Measurements from ENCODE around the gene IFNAR1. TPM values are rescaled to one million over a fixed set of nuclear protein-coding genes. Genes with fewer than 3 reads are reported as not detected.
A peak's percentile ranks its signal among the peaks of the same experiment; 100 is the strongest.

IFNAR1 gene
- total and polyA plus RNA-seq, 9 of the 15 experiments (the other 6 are each of a cell fraction or from before 2014, with no cell fraction given): 8.6 to 31.8 (median 14.8) TPM

DNA sequence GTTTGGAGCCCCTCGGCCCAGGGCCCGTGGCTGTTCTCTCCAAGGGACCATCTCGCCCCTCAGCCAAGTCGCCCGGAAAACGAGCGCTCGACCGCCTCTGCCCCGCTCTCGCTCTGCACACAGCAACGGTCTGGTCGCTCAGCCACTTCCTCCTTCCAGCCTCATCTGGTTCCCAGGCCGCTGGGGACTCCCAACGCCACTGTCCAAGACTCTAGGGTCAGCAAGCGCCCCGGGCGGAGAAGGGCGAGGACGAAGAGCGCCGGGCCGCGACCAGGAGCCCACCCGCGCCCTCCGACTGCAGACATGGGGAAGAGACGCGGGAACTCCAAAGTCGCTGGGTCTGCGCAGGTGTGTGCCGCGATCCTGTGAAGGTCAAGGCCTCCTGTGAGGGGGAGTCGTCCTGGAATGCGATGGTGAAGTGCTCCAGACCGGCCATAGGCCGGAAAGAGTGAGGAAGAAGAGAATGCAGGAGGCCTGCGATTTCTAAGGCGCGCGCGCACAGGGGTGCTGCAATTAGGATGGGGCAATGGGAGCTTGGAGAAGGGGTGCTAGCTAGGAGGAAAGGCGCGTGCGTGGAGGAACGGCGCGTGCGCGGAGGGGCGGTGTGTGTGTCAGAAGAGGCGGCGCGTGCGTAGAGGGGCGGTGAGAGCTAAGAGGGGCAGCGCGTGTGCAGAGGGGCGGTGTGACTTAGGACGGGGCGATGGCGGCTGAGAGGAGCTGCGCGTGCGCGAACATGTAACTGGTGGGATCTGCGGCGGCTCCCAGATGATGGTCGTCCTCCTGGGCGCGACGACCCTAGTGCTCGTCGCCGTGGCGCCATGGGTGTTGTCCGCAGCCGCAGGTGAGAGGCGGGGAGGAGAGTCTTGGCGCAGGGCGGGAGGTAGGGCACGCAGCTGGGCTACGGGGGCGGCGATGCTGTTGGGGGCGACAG is at the start of gene IFNAR1 (continued):
- peak; percentile 84 for TF ChIP-seq LARP7 (IDR thresholded peaks at IDR 0.05)
- peak; percentile 87 for TF ChIP-seq RB1 (IDR thresholded peaks at IDR 0.05; ENCODE audit: low read depth)
- no peak for TF ChIP-seq SMARCC2 (IDR thresholded peaks at IDR 0.05; ENCODE audit: low read depth)
- no peak for TF ChIP-seq MTA2 (IDR thresholded peaks at IDR 0.05; ENCODE audit: low read depth)
- TF ChIP-seq ARNT (IDR thresholded peaks at IDR 0.05): peak in 1 of 2 experiments; percentile 68; a peak in 1 of 4 replicates
- TF ChIP-seq, protein P1, sequence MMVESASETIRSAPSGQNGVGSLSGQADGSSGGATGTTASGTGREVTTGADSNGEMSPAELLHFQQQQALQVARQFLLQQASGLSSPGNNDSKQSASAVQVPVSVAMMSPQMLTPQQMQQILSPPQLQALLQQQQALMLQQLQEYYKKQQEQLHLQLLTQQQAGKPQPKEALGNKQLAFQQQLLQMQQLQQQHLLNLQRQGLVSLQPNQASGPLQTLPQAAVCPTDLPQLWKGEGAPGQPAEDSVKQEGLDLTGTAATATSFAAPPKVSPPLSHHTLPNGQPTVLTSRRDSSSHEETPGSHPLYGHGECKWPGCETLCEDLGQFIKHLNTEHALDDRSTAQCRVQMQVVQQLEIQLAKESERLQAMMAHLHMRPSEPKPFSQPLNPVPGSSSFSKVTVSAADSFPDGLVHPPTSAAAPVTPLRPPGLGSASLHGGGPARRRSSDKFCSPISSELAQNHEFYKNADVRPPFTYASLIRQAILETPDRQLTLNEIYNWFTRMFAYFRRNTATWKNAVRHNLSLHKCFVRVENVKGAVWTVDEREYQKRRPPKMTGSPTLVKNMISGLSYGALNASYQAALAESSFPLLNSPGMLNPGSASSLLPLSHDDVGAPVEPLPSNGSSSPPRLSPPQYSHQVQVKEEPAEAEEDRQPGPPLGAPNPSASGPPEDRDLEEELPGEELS (CRISPR knock-in tag; IDR thresholded peaks at IDR 0.05; ENCODE audit: borderline replicate concordance): peak; percentile 84; the same call in 1 of the 2 replicates
- TF ChIP-seq POU5F1 (IDR thresholded peaks at IDR 0.05; ENCODE audit: borderline replicate concordance, low read depth, low read length, partially characterized antibody): peak; percentile 94
- TF ChIP-seq ZNF785 (CRISPR knock-in tag; IDR thresholded peaks at IDR 0.05): no peak
- TF ChIP-seq SAFB2 (IDR thresholded peaks at IDR 0.05; ENCODE audit: borderline replicate concordance, low read depth, low read length, severe bottlenecking): no peak
- TF ChIP-seq ARID2 (IDR thresholded peaks at IDR 0.05): no peak
- TF ChIP-seq ETV5 (CRISPR knock-in tag; IDR thresholded peaks at IDR 0.05; ENCODE audit: low read depth): peak; percentile 67; the same call in 1 of the 2 replicates
- TF ChIP-seq, protein P2, sequence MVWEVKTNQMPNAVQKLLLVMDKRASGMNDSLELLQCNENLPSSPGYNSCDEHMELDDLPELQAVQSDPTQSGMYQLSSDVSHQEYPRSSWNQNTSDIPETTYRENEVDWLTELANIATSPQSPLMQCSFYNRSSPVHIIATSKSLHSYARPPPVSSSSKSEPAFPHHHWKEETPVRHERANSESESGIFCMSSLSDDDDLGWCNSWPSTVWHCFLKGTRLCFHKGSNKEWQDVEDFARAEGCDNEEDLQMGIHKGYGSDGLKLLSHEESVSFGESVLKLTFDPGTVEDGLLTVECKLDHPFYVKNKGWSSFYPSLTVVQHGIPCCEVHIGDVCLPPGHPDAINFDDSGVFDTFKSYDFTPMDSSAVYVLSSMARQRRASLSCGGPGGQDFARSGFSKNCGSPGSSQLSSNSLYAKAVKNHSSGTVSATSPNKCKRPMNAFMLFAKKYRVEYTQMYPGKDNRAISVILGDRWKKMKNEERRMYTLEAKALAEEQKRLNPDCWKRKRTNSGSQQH (CRISPR knock-in tag; IDR thresholded peaks at IDR 0.05): no peak; the same call in 1 of the 2 replicates
- TF ChIP-seq CBFB (CRISPR knock-in tag; IDR thresholded peaks at IDR 0.05): no peak
- no peak for TF ChIP-seq ESRRB (CRISPR knock-in tag; IDR thresholded peaks at IDR 0.05; ENCODE audit: borderline replicate concordance)
- no peak; the same call in 1 of the 2 replicates for TF ChIP-seq SIN3B (IDR thresholded peaks at IDR 0.05; ENCODE audit: low read depth)
- TF ChIP-seq ILF3 (IDR thresholded peaks at IDR 0.05; ENCODE audit: borderline replicate concordance): no peak
- peak; percentile 31; the same call in 1 of the 2 replicates for TF ChIP-seq MYNN (IDR thresholded peaks at IDR 0.05)
- no peak for TF ChIP-seq MYNN (CRISPR knock-in tag; IDR thresholded peaks at IDR 0.05)
- TF ChIP-seq SRSF1 (IDR thresholded peaks at IDR 0.05; ENCODE audit: low read depth, low read length): no peak
- TF ChIP-seq NFIC (IDR thresholded peaks at IDR 0.05): 0 out of 2 replicates have a peak, but pooled peaks have one; percentile 56
- 0 out of 2 replicates have a peak, but pooled peaks have one; percentile 5 for TF ChIP-seq ZNF324 (CRISPR knock-in tag; IDR thresholded peaks at IDR 0.05)
- TF ChIP-seq ZNF445 (CRISPR knock-in tag; IDR thresholded peaks at IDR 0.05; ENCODE audit: low read depth): no peak
- TF ChIP-seq, protein P3, sequence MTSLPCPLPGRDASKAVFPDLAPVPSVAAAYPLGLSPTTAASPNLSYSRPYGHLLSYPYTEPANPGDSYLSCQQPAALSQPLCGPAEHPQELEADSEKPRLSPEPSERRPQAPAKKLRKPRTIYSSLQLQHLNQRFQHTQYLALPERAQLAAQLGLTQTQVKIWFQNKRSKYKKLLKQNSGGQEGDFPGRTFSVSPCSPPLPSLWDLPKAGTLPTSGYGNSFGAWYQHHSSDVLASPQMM (CRISPR knock-in tag; IDR thresholded peaks at IDR 0.05): no peak
- no peak; the same call in 1 of the 2 replicates for TF ChIP-seq ZBED1 (IDR thresholded peaks at IDR 0.05)
- TF ChIP-seq ZNF165 (CRISPR knock-in tag; IDR thresholded peaks at IDR 0.05; ENCODE audit: borderline replicate concordance): peak; percentile 45; the same call in 1 of the 2 replicates
- TF ChIP-seq BRF1 (IDR thresholded peaks at IDR 0.05; ENCODE audit: borderline replicate concordance, extremely low read depth, insufficient read length): no peak
